H1 (cell line): ENCODE data around the gene HSPA4L. TPM values are rescaled to one million over a fixed set of nuclear protein-coding genes. Genes with fewer than 3 reads are reported as not detected.

ENCODE experiments used
- CTCF ChIA-PET: fragments of 300-600 bp; sonication (Branson Sonifier 250); formaldehyde crosslinking; loops from one replicate; lab custom pipeline; 2021; ENCODE audit not compliant: partially characterized antibody; lab: Charles Lee
- POLR2A ChIA-PET: fragments of 300-600 bp; sonication (Branson Sonifier 250); formaldehyde crosslinking; loops from one replicate; lab custom pipeline; 2021; ENCODE audit warnings: inconsistent platforms; ENCODE audit not compliant: partially characterized antibody; lab: Charles Lee
- DNase-seq, 2 experiments: peaks; one replicate each; pipeline versions ENCODE4 v3.0.0 to v3.0.0-alpha.2; 2010 to 2022; ENCODE audit warnings: low spot score in 2 of 2, low read depth in 1 of 2, mixed read lengths in 1 of 2
- FAIRE-seq: peaks from 2 replicates; lab custom pipeline; 2011; peaks lifted over from hg19 to GRCh38; lab: Jason Lieb, UNC
- H2AFZ ChIP-seq: 2 replicates; pipeline ENCODE4 v1.8.1; 2012; ENCODE audit warnings: low read length, inconsistent platforms
- H2AK5ac ChIP-seq: 2 replicates; pipeline ENCODE4 v1.6.1; 2013; ENCODE audit warnings: low read depth, low read length
- H2BK120ac ChIP-seq: replicated peaks from 2 replicates; pipeline ENCODE3; 2013; ENCODE audit warnings: low read depth, low read length, inconsistent platforms
- H2BK12ac ChIP-seq: 2 replicates; pipeline ENCODE4 v1.6.1; 2013; ENCODE audit warnings: low read depth, low read length
- H2BK15ac ChIP-seq: 2 replicates; pipeline ENCODE4 v1.6.1; 2013; ENCODE audit warnings: low read length
- H2BK20ac ChIP-seq: 2 replicates; pipeline ENCODE4 v1.6.1; 2013; ENCODE audit warnings: low read length
- H2BK5ac ChIP-seq: 2 replicates; pipeline ENCODE4 v1.6.1; 2013; ENCODE audit warnings: low read depth, low read length
- H3K14ac ChIP-seq: 2 replicates; pipeline ENCODE4 v1.6.1; 2013; ENCODE audit warnings: inconsistent platforms; ENCODE audit not compliant: insufficient read length
- H3K18ac ChIP-seq: 2 replicates; pipeline ENCODE4 v1.6.1; 2013; ENCODE audit warnings: low read length; ENCODE audit errors: extremely low read depth
- H3K23ac ChIP-seq: 2 replicates; pipeline ENCODE4 v1.6.1; 2013; ENCODE audit warnings: inconsistent platforms; ENCODE audit not compliant: insufficient read length
- H3K23me2 ChIP-seq: 2 replicates; pipeline ENCODE4 v1.6.1; 2013; ENCODE audit warnings: low read depth, low read length
- H3K27ac ChIP-seq: 2 replicates; pipeline ENCODE4 v1.6.1; 2011; ENCODE audit warnings: low read depth, low read length, inconsistent platforms
- H3K27me3 ChIP-seq, 4 experiments: replicated peaks in 1 of 4; 1 replicate in 1 of 4; 2 replicates in 3 of 4; pipeline versions ENCODE4 v1.6.1 to v1.8.1; 2011 to 2013; ENCODE audit warnings: low read length in 3 of 4, mild to moderate bottlenecking in 3 of 4, inconsistent platforms in 2 of 4, mixed read lengths in 2 of 4, moderate library complexity in 1 of 4; ENCODE audit not compliant: control insufficient read depth in 3 of 4, insufficient read depth in 3 of 4; ENCODE audit errors: extremely low read depth in 1 of 4
- H3K36me3 ChIP-seq, 4 experiments: 2 replicates each; pipeline versions ENCODE4 v1.6.1 to v1.8.1; 2011 to 2013; ENCODE audit warnings: mild to moderate bottlenecking in 4 of 4, low read length in 3 of 4, moderate library complexity in 2 of 4, control low read depth in 1 of 4, inconsistent platforms in 1 of 4; ENCODE audit not compliant: insufficient read depth in 4 of 4, control insufficient read depth in 2 of 4
- H3K4ac ChIP-seq: replicated peaks from 2 replicates; pipeline ENCODE3; 2013; ENCODE audit warnings: low read length, low read depth, mixed read lengths, inconsistent platforms; ENCODE audit not compliant: insufficient read length
- H3K4me1 ChIP-seq, 4 experiments: replicated peaks in 1 of 4; 1 replicate in 1 of 4; 2 replicates in 3 of 4; pipeline versions ENCODE4 v1.6.1 to v1.8.1; 2011 to 2013; ENCODE audit warnings: low read length in 3 of 4, inconsistent platforms in 2 of 4, mixed read lengths in 1 of 4; ENCODE audit not compliant: insufficient read depth in 4 of 4, control insufficient read depth in 3 of 4
- H3K4me2 ChIP-seq, 2 experiments: 2 replicates each; pipeline versions ENCODE4 v1.6.1 to v1.8.1; 2011 to 2013; ENCODE audit warnings: low read depth in 2 of 2, low read length in 2 of 2, control low read depth in 1 of 2, inconsistent platforms in 1 of 2, mild to moderate bottlenecking in 1 of 2; ENCODE audit not compliant: insufficient read depth in 1 of 2
- H3K4me3 ChIP-seq, 4 experiments: fragments of 200-600, 300-600 bp in 1 of 4; sonication (generic), shearing (Covaris generic), sonication (Bioruptor Twin) in 1 of 4; 2 replicates each; pipeline versions ENCODE4 v1.5.1 to v1.8.1; 2011 to 2016; ENCODE audit warnings: low read length in 4 of 4, low read depth in 3 of 4, control low read depth in 2 of 4, inconsistent platforms in 2 of 4, mild to moderate bottlenecking in 2 of 4, mixed read lengths in 1 of 4, moderate library complexity in 1 of 4; ENCODE audit not compliant: insufficient read depth in 2 of 4; ENCODE audit errors: extremely low read depth in 1 of 4
- H3K56ac ChIP-seq: replicated peaks from 2 replicates; pipeline ENCODE3; 2013; ENCODE audit warnings: low read depth, mild to moderate bottlenecking, mixed read lengths, low read length, inconsistent platforms; ENCODE audit not compliant: insufficient read length
- H3K79me1 ChIP-seq: 2 replicates; pipeline ENCODE4 v1.6.1; 2013; ENCODE audit warnings: low read depth, low read length, control low read depth
- H3K79me2 ChIP-seq, 2 experiments: 2 replicates each; pipeline versions ENCODE4 v1.6.1 to v1.8.1; 2012 to 2013; ENCODE audit warnings: low read length in 2 of 2, mild to moderate bottlenecking in 2 of 2, inconsistent platforms in 1 of 2; ENCODE audit not compliant: insufficient read depth in 2 of 2, control insufficient read depth in 1 of 2
- H3K9ac ChIP-seq, 4 experiments: replicated peaks in 1 of 4; 1 replicate in 1 of 4; 2 replicates in 3 of 4; pipeline versions ENCODE4 v1.6.1 to v1.8.1; 2011 to 2013; ENCODE audit warnings: low read depth in 3 of 4, low read length in 3 of 4, control low read depth in 2 of 4, mild to moderate bottlenecking in 2 of 4, moderate library complexity in 2 of 4, inconsistent platforms in 1 of 4; ENCODE audit errors: extremely low read depth in 1 of 4
- H3K9me3 ChIP-seq, 2 experiments: 2 replicates each; pipeline versions ENCODE4 v1.6.1 to v1.8.1; 2012 to 2013; ENCODE audit warnings: mild to moderate bottlenecking in 2 of 2, moderate library complexity in 2 of 2, control low read depth in 1 of 2, inconsistent platforms in 1 of 2, low read depth in 1 of 2, low read length in 1 of 2, mixed read lengths in 1 of 2; ENCODE audit not compliant: insufficient read depth in 2 of 2
- H4K20me1 ChIP-seq, 2 experiments: replicated peaks in 1 of 2; 2 replicates each; pipeline versions ENCODE3 to v1.8.1; 2011 to 2013; ENCODE audit warnings: inconsistent platforms in 2 of 2, low read length in 2 of 2, mild to moderate bottlenecking in 1 of 2; ENCODE audit not compliant: insufficient read depth in 2 of 2, control insufficient read depth in 1 of 2
- H4K5ac ChIP-seq: 2 replicates; pipeline ENCODE4 v1.6.1; 2013; ENCODE audit warnings: low read length, low read depth, mixed read lengths, inconsistent platforms; ENCODE audit not compliant: insufficient read length
- H4K8ac ChIP-seq: 2 replicates; pipeline ENCODE4 v1.8.0; 2013; ENCODE audit warnings: mild to moderate bottlenecking, moderate library complexity, low read length, inconsistent platforms; ENCODE audit not compliant: insufficient read depth; ENCODE audit errors: extremely low read depth
- H4K91ac ChIP-seq: replicated peaks from 2 replicates; pipeline ENCODE3; 2013; ENCODE audit warnings: low read length, mixed read lengths, inconsistent platforms; ENCODE audit not compliant: insufficient read length
- CBX5 ChIP-seq: fragments of 300-800, 300-1000 bp; sonication (generic); IDR thresholded peaks from 2 replicates; pipeline ENCODE4 v1.7.1; 2016; ENCODE audit warnings: antibody characterized with exemption, low read length, low read depth
- CHD1 ChIP-seq: IDR thresholded peaks from 2 replicates; pipeline ENCODE4 v1.6.1; 2012; ENCODE audit warnings: low read depth, low read length, improper control_type of control experiment
- CHD2 ChIP-seq: IDR thresholded peaks from 2 replicates; pipeline ENCODE4 v1.6.1; 2012; ENCODE audit warnings: low read length, improper control_type of control experiment
- EGR1 ChIP-seq: IDR thresholded peaks from 2 replicates; pipeline ENCODE4 v1.6.1; 2011; ENCODE audit warnings: low read depth, low read length, borderline replicate concordance
- FOSL1 ChIP-seq: IDR thresholded peaks from 2 replicates; pipeline ENCODE4 v1.6.1; 2011; ENCODE audit warnings: mild to moderate bottlenecking, low read depth, low read length, moderate library complexity; ENCODE audit not compliant: insufficient read depth
- PHF8 ChIP-seq: fragments of 200-600 bp; sonication (generic); conservative IDR thresholded peaks from 2 replicates; pipeline ENCODE4 v1.7.1; 2012; ENCODE audit warnings: low read depth, mild to moderate bottlenecking, inconsistent platforms, low read length, moderate library complexity
- RAD21 ChIP-seq, 2 experiments: IDR thresholded peaks in 1 of 2; conservative IDR thresholded peaks in 1 of 2; 2 replicates each; pipeline ENCODE4 v1.6.1; 2011; ENCODE audit warnings: low read depth in 2 of 2, low read length in 2 of 2, improper control_type of control experiment in 1 of 2, inconsistent platforms in 1 of 2, mild to moderate bottlenecking in 1 of 2, moderate library complexity in 1 of 2
- RBBP5 ChIP-seq: IDR thresholded peaks from 2 replicates; pipeline ENCODE4 v1.7.1; 2012; ENCODE audit warnings: low read depth, mild to moderate bottlenecking, inconsistent platforms, low read length, moderate library complexity, borderline replicate concordance
- RNF2 ChIP-seq: fragments of 200-900, 300-1000 bp; sonication (generic); IDR thresholded peaks from 2 replicates; pipeline ENCODE4 v1.7.1; 2016; ENCODE audit warnings: borderline replicate concordance, low read depth, mild to moderate bottlenecking, antibody characterized with exemption, low read length; ENCODE audit not compliant: poor library complexity, severe bottlenecking; ENCODE audit errors: missing control alignments
- SP4 ChIP-seq: IDR thresholded peaks from 2 replicates; pipeline ENCODE4 v1.6.1; 2012; ENCODE audit warnings: low read length, inconsistent platforms
- SRF ChIP-seq: IDR thresholded peaks from 2 replicates; pipeline ENCODE4 v1.6.1; 2011; ENCODE audit warnings: mild to moderate bottlenecking, low read depth, low read length, moderate library complexity
- TCF12 ChIP-seq: IDR thresholded peaks from 2 replicates; pipeline ENCODE4 v1.6.1; 2011; ENCODE audit warnings: low read depth, mild to moderate bottlenecking, low read length
- WGBS, 2 experiments: shearing (Covaris generic) in 1 of 2; methylation state at CpG; one replicate each; pipeline versions ENCODE4 v1.1.6 to v1.1.7; 2013 to 2015; ENCODE audit warnings: low lambda C conversion rate in 2 of 2, mixed read lengths in 2 of 2, inconsistent platforms in 1 of 2, low coverage in 1 of 2, missing lambda C conversion rate in 1 of 2; ENCODE audit not compliant: insufficient replicate concordance in 2 of 2, insufficient coverage in 1 of 2, insufficient read length in 1 of 2; ENCODE audit errors: extremely low coverage in 1 of 2, missing lambda C conversion rate in 1 of 2; 5-methylcytosine and 5-hydroxymethylcytosine counted together
- polyA plus RNA-seq, 7 experiments: library from polyadenylated mRNA; depleted of rRNA in 3 of 7; stranded (reverse) in 5 of 7; unstranded in 2 of 7; fragments of >200 nt in 5 of 7; fragments of 200-250 nt in 2 of 7; gene quantifications; 1 replicate in 5 of 7; 2 replicates in 1 of 7; 4 replicates in 1 of 7; pipeline versions ENCODE4 v1.2.1 to v1.2.3, GENCODE V29; 2011 to 2013; ENCODE audit warnings: missing spikeins in 2 of 7, mixed read lengths in 2 of 7
- total RNA-seq: library from RNA; stranded (reverse); fragmentation: NEBNext Ultra II Directional; extraction: Animal tissue kit (Norgen Biotek cat#: 25700); gene quantifications from 2 replicates; pipeline ENCODE4 v1.2.1, GENCODE V29; 2021
- TF ChIP-seq, protein P1 (sequence below): IDR thresholded peaks from 2 replicates; pipeline ENCODE4 v1.6.1; 2011; ENCODE audit warnings: low read length, improper control_type of control experiment

HSPA4L gene
- total and polyA plus RNA-seq, 2 of the 8 experiments (the other 6 are each of a cell fraction or from before 2014, with no cell fraction given), result 0.65 to 4.7 TPM

DNA sequence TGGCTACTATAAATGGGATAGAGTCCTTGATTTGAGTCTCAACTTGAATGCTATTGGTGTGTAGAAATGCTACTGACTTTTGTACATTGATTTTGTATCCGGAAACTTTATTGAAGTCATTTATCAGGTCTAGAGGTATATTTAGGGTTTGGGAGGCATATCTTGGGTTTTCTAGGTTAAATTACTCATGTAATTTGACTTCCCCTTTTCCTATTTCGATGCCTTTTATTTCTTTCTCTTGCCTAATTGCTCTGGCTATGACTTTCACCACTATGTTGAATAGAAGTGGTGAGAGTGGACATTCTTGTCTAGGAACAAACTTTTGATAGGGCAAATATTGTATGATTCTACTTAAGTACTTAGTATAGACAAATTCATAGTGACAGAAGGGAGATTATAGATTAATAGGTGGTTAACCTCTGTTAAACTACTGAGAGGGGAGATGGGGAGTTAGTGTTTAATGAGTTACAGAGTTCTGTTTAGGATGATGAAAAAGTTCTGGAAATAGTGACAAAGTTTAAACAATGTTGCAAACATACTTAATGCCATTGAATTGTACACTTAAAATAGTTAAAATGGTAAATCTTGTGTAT lies 22.8 kb upstream of the HSPA4L start:
- H2BK5ac ChIP-seq, result no peak overlapping the region
- no peak overlapping the region for H3K14ac ChIP-seq
- no peak overlapping the region for H3K56ac ChIP-seq
- no peak overlapping the region for H2BK15ac ChIP-seq
- H3K27ac ChIP-seq, result no peak overlapping the region
- no peak overlapping the region for H2BK20ac ChIP-seq
- FAIRE-seq (no peak), DNase-seq (no peak)
- no peak overlapping the region for H3K4ac ChIP-seq
- no peaks in the 10 kb centered on the region for H3K79me1 ChIP-seq
- H3K9me3 ChIP-seq, result no peaks in the 10 kb centered on the region
- H3K23ac ChIP-seq, result no peak overlapping the region
- H3K4me1 ChIP-seq, result no peaks in the 10 kb centered on the region
- no peaks in the 10 kb centered on the region for H3K36me3 ChIP-seq
- WGBS, 2 experiments, result 87% methylated on average over 2 of the region's 2 CpGs; no CpG with 5 or more reads in 1 of the 2 experiments
- no peaks in the 10 kb centered on the region for H3K23me2 ChIP-seq
- no peak overlapping the region for H3K4me3 ChIP-seq
- no peak overlapping the region for H2AK5ac ChIP-seq
- no peaks in the 10 kb centered on the region for H3K27me3 ChIP-seq
- H3K9ac ChIP-seq, result no peak overlapping the region
- no peak overlapping the region for H2AFZ ChIP-seq
- no peak overlapping the region for H3K4me2 ChIP-seq
- no peak overlapping the region for H4K91ac ChIP-seq
- no peak overlapping the region for H2BK120ac ChIP-seq
- CTCF ChIA-PET, result no interaction called here
- POLR2A ChIA-PET, result no interaction called here
- no peak overlapping the region for H3K18ac ChIP-seq
- H3K79me2 ChIP-seq, result no peaks in the 10 kb centered on the region
- H4K5ac ChIP-seq, result no peak overlapping the region
- H4K20me1 ChIP-seq, result no peaks in the 10 kb centered on the region
- H2BK12ac ChIP-seq, result no peak overlapping the region
- no peak overlapping the region for H4K8ac ChIP-seq
- TF ChIP-seq PHF8, result no peak
- no peak for TF ChIP-seq RNF2
- no peak for TF ChIP-seq CBX5
- no peak for TF ChIP-seq CHD1
- no peak for TF ChIP-seq TCF12
- no peak for TF ChIP-seq CHD2
- TF ChIP-seq, protein P1, sequence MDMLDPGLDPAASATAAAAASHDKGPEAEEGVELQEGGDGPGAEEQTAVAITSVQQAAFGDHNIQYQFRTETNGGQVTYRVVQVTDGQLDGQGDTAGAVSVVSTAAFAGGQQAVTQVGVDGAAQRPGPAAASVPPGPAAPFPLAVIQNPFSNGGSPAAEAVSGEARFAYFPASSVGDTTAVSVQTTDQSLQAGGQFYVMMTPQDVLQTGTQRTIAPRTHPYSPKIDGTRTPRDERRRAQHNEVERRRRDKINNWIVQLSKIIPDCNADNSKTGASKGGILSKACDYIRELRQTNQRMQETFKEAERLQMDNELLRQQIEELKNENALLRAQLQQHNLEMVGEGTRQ, result no peak
- no peak for TF ChIP-seq FOSL1
- no peak for TF ChIP-seq RBBP5
- no peak for TF ChIP-seq EGR1
- TF ChIP-seq RAD21 (IDR thresholded peaks at IDR 0.05 in 1 of 2, conservative IDR thresholded peaks at IDR 0.05 in 1 of 2; ENCODE audit: low read depth in 2 of 2, low read length in 2 of 2), result no peak
- no peak for TF ChIP-seq SRF
- TF ChIP-seq SP4, result no peak
